Heart right ventricle (tissue), 16 donors: Measurements from ENCODE around the gene RNF166. TPM values are rescaled to one million over a fixed set of nuclear protein-coding genes. Genes with fewer than 3 reads are reported as not detected.

Experiments used
- ATAC-seq, 8 donors: fragments of 200-7000 bp; cut with Tn5 transposase; one replicate each; pipeline ENCODE4 v1.9.1; 2020; ENCODE audit warnings: mild to moderate bottlenecking in 8 of 8, moderate library complexity in 8 of 8, moderate number of reproducible peaks in 1 of 8
- DNase-seq, 2 donors: peaks; one replicate each; pipeline ENCODE4 v3.0.0-alpha.2; 2020
- H3K27ac ChIP-seq, 10 donors: fragments of 200-600 bp; sonication (generic) in 2 of 10; one replicate each; pipeline versions ENCODE4 v1.5.0 to v1.8.0; 2020 to 2022; ENCODE audit warnings: mild to moderate bottlenecking in 3 of 10
- H3K27me3 ChIP-seq, 7 donors: fragments of 200-600 bp; one replicate each; pipeline ENCODE4 v1.8.0; 2021 to 2022; ENCODE audit warnings: mild to moderate bottlenecking in 2 of 7
- H3K36me3 ChIP-seq, 9 donors: fragments of 200-600 bp; sonication (generic) in 1 of 9; one replicate each; pipeline versions ENCODE4 v1.5.0 to v1.8.0; 2020 to 2022; ENCODE audit warnings: mild to moderate bottlenecking in 2 of 9
- H3K4me1 ChIP-seq, 9 donors: fragments of 200-600 bp; sonication (generic) in 1 of 9; one replicate each; pipeline versions ENCODE4 v1.5.0 to v1.8.0; 2020 to 2022; ENCODE audit warnings: mild to moderate bottlenecking in 4 of 9
- H3K4me3 ChIP-seq, 10 donors: fragments of 200-600 bp; sonication (generic) in 2 of 10; one replicate each; pipeline versions ENCODE4 v1.5.0 to v1.8.0; 2020 to 2022; ENCODE audit warnings: mild to moderate bottlenecking in 7 of 10, moderate library complexity in 2 of 10
- H3K9me3 ChIP-seq, 11 donors: fragments of 200-600 bp in 10 of 11; sonication (generic) in 2 of 11; one replicate each; pipeline versions ENCODE4 v1.5.0 to v1.8.0; 2013 to 2022; ENCODE audit warnings: mild to moderate bottlenecking in 2 of 11, control low read depth in 1 of 11, moderate library complexity in 1 of 11
- CTCF ChIP-seq, 9 donors: fragments of 200-600 bp; sonication (generic) in 2 of 9; IDR thresholded peaks; one replicate each; pipeline versions ENCODE4 v1.5.0 to v1.8.0; 2021 to 2022; ENCODE audit warnings: antibody characterized with exemption in 9 of 9, mild to moderate bottlenecking in 5 of 9, moderate library complexity in 1 of 9
- whole genome bisulfite sequencing, 2 donors: extraction: QIAGEN DNeasy Blood & Tissue Kit; methylation state at CpG; one replicate each; pipeline ENCODE4 v1.1.7; 2013; ENCODE audit warnings: inconsistent platforms in 1 of 2; 5-methylcytosine and 5-hydroxymethylcytosine counted together
- intact Hi-C, 10 donors: fragments of 100-400 bp; cut with DNase I; formaldehyde crosslinking; loops; one replicate each; pipeline versions ENCODE4 v1.11.1 to v1.14.2; 2022
- polyA plus RNA-seq, 2 donors: library from polyadenylated mRNA; stranded (reverse); fragments of 200-250 nt; gene quantifications; one replicate each; pipeline ENCODE4 v1.2.3, GENCODE V29; 2013
- total RNA-seq, 10 donors: library from RNA; stranded (reverse); fragmentation: NEBNext Ultra II Directional in 3 of 10; extraction: Animal tissue kit (Norgen Biotek cat#: 25700) in 3 of 10; gene quantifications; one replicate each; pipeline versions ENCODE4 v1.2.1 to v1.2.4, GENCODE V29; 2021 to 2023
- donor health status: Arrhythmogenic right ventricular cardiomyopathy.
- donor health status: ischemic (EF 13 %, LVEDD 7.1; RV severe dilation, severe dysfunction).
- donor health status: healthy with polysubstance abuse.
- donor health status: DM: no; HTN: yes; CAD: no.
- donor health status: DM: no; HTN: no; CAD: no.
- donor health status: ischemic (EF 25% LVEDD 6.9; RV normal size, moderate dysfunction).
- donor health status: ischemic (EF 25% LVEDD 5.7; RV mildly dilated, moderate dysfunction).
- donor health status: healthy.
- donor health status: DM: yes; HTN: yes; CAD: no.
- donor health status: Ischemic cardiomyopathy.
- donor health status: ischemic (EF 35%, LVEDD 5.7; RV mildly dilated, moderate dysfunction).
- donor health status: nonischemic (EF 11% LVEDD 7.7; RV severe dilation, severe dysfunction).
- donor health status: DM: yes; HTN: yes; CAD: no.
- donor health status: PGD.
- donor health status: ischemic (EF 29% LVEDD 5.4; RV normal size, mild dysfunction).
- donor health status: nonischemic (EF 23%, LVEDD 6.1; RV moderate dilation, normal function).

RNF166 gene
- total and polyA plus RNA-seq, 12 donors, result 11.8 to 38.0 (median 14.3) TPM

- peaks cover 0 to 33% (median 12%) of the 10 kb centered on the region in 9 donors for H3K36me3 ChIP-seq
- ATAC-seq, result no peak
- 79 to 82% methylated on average over 16 of the region's 16 CpGs for WGBS, 2 donors
- DNase-seq, result no peak
- H3K27ac ChIP-seq, result no peak overlapping the region
- no peak overlapping the region for H3K4me3 ChIP-seq
- no peak for TF ChIP-seq CTCF (IDR thresholded peaks at IDR 0.05)
- no peaks in the 10 kb centered on the region for H3K9me3 ChIP-seq
- H3K27me3 ChIP-seq, result no peaks in the 10 kb centered on the region
- intact Hi-C loops, result no loop called here
- H3K4me1 ChIP-seq, result peaks cover 7 to 20% (median 14%) of the 10 kb centered on the region in 9 donors
Observed at GRCh38 chr16:88710556-88710955, 4.3 kb upstream of the RNF166 start.

- Histone ChIP-seq H3K9me3 (no peaks in the 10 kb centered on the region), H3K27me3 (no peaks in the 10 kb centered on the region), H3K4me1 (peaks cover 14 to 53% (median 42%) of the 10 kb centered on the region in 9 donors), H3K36me3 (peaks cover 0 to 21% (median 0%) of the 10 kb centered on the region in 9 donors), H3K27ac (peak overlapping the region in 7 of 10 donors; percentile 78 to 97 (median 87)), H3K4me3 (peak overlapping the region; percentile 76 to 100 (median 99))
- no peak for TF ChIP-seq CTCF (IDR thresholded peaks at IDR 0.05)
- DNase-seq, result no peak
- WGBS, 2 donors, result 30 to 33% methylated on average over 17 of the region's 17 CpGs
- intact Hi-C loops, result loop anchor here in 4 of 10 donors (5.0 to 10.0 kb wide), 3 partner anchors 45 to 135 kb away; partner anchors contain the start of genes ZC3H18 (in 4 of the 4) and MVD (in 1 of the 4)
- no peak for ATAC-seq
Observed at GRCh38 chr16:88706965-88707826, 988 bp upstream of the RNF166 start.

DNA sequence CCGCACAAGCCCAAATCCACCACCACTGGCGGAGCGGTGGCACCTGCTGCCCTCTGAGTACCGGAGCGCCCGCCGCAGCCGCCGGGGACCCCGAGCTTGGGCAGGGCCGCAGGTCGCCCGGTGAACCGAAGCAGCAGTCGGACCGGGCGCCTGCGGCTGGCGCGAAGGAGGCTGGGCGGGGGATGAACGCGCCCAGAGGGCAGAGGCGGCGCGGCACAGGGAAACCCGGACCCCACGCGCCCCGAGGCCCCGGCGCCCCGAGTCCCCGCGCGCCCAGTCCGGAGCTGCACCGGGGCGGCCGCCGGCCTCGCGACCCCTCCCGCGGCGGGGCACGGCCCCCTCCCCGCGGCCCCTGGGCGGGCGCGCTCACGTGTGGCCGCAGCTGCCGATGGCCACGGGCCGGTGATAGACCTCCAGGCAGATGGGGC, 393 bp downstream of the RNF166 start:
- Histone ChIP-seq H3K36me3 (peaks cover 0 to 24% (median 0%) of the 10 kb centered on the region in 9 donors), H3K4me3 (peak overlapping the region; percentile 76 to 100 (median 99)), H3K27ac (peak overlapping the region; percentile 62 to 97 (median 84)), H3K4me1 (peaks cover 14 to 67% (median 56%) of the 10 kb centered on the region in 9 donors), H3K9me3 (no peaks in the 10 kb centered on the region), H3K27me3 (no peaks in the 10 kb centered on the region)
- DNase-seq, result no peak
- WGBS, 2 donors, result 0 to 1% methylated on average over 25 to 57 of the region's 57 CpGs
- ATAC-seq, result peak in 1 of 8 donors; percentile 18
- no peak for TF ChIP-seq CTCF (IDR thresholded peaks at IDR 0.05)
- intact Hi-C loops, result loop anchor here in 4 of 10 donors (5.0 to 10.0 kb wide), 3 partner anchors 44 to 134 kb away; partner anchors contain the start of genes ZC3H18 (in 4 of the 4) and MVD (in 1 of the 4)

DNA sequence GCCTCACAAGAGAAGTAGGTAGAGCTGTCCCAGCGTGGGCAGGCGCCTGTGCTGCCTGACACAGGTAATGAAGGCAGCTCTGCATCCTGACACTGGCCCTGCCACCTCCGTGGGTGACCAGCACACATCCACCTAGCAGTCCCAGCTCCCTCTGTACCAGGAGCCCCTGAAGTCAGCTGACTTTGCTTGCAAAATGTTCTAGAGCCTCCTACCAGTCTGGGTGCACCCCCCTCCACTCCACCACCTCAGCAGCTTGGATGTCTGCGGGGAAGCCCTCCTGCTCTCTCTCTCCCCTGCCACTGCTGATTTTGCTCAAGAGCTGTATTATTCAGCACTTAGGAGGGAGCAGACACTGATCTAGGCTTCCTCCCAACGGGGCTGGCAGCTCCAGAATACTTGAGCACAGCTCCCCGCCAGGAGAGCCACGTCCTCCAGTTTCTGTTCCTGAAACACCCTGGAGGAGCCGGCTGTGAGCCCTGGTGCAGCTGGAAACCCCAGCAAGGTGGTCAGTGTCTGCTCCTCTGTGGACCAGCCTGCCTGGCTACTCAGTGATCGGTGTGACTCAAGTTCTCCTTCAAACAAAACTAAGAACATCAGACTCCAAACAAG, 1.0 kb downstream of the RNF166 start:
- intact Hi-C loops, result loop anchor here in 4 of 10 donors (5.0 to 10.0 kb wide), 3 partner anchors 43 to 133 kb away; partner anchors contain the start of genes ZC3H18 (in 4 of the 4) and MVD (in 1 of the 4)
- Histone ChIP-seq H3K27ac (peak overlapping the region in 9 of 10 donors; percentile 78 to 97 (median 85)), H3K9me3 (no peaks in the 10 kb centered on the region), H3K27me3 (no peaks in the 10 kb centered on the region), H3K4me1 (peaks cover 14 to 73% (median 62%) of the 10 kb centered on the region in 9 donors), H3K4me3 (peak overlapping the region in 9 of 10 donors; percentile 76 to 100 (median 99)), H3K36me3 (peaks cover 0 to 24% (median 0%) of the 10 kb centered on the region in 9 donors)
- TF ChIP-seq CTCF (IDR thresholded peaks at IDR 0.05), result no peak
- ATAC-seq, result no peak
- WGBS, 2 donors, result 33 to 39% methylated on average over 9 of the region's 9 CpGs
- DNase-seq, result no peak
